Loucy (cell line): ENCODE data around the gene PITRM1.

Source experiments
- H2AFZ ChIP-seq: fragments of 200-600 bp; sonication (generic); 2 replicates; pipeline ENCODE4 v1.6.0; 2016; ENCODE audit warnings: antibody characterized with exemption, mild to moderate bottlenecking, low read length, moderate library complexity
- H3F3A ChIP-seq: fragments of 200-600 bp; 2 replicates; pipeline ENCODE4 v1.6.0; 2016; ENCODE audit warnings: antibody characterized with exemption, low read depth, mild to moderate bottlenecking
- H3K27me3 ChIP-seq: fragments of 200-600 bp; sonication (generic); 2 replicates; pipeline ENCODE4 v1.6.1; 2014; ENCODE audit warnings: low read length, mild to moderate bottlenecking; ENCODE audit not compliant: insufficient read depth, poor library complexity, severe bottlenecking
- H3K36me3 ChIP-seq: fragments of 200-600 bp; sonication (generic); 2 replicates; pipeline ENCODE4 v1.6.1; 2016; ENCODE audit warnings: low read length; ENCODE audit not compliant: insufficient read depth
- H3K4me1 ChIP-seq: fragments of 200-600 bp; sonication (generic); 2 replicates; pipeline ENCODE4 v1.5.1; 2014; ENCODE audit warnings: low read length, mild to moderate bottlenecking; ENCODE audit not compliant: insufficient read depth, poor library complexity, severe bottlenecking
- H3K4me2 ChIP-seq: fragments of 200-600 bp; sonication (generic); 2 replicates; pipeline ENCODE4 v1.6.0; 2014; ENCODE audit warnings: antibody characterized with exemption, low read length, low read depth, mild to moderate bottlenecking; ENCODE audit not compliant: poor library complexity, severe bottlenecking
- H3K4me3 ChIP-seq: fragments of 200-600 bp; sonication (generic); 2 replicates; pipeline ENCODE4 v1.5.1; 2014; ENCODE audit warnings: low read length, mild to moderate bottlenecking, mixed read lengths; ENCODE audit not compliant: poor library complexity, severe bottlenecking
- H3K79me2 ChIP-seq: fragments of 200-600 bp; sonication (generic); 2 replicates; pipeline ENCODE4 v1.6.1; 2014; ENCODE audit warnings: low read length; ENCODE audit not compliant: insufficient read depth
- H3K9ac ChIP-seq: fragments of 200-600 bp; sonication (generic); 2 replicates; pipeline ENCODE4 v1.6.0; 2014; ENCODE audit warnings: mild to moderate bottlenecking, low read depth, low read length, moderate library complexity; ENCODE audit not compliant: poor library complexity, severe bottlenecking
- H3K9me2 ChIP-seq: fragments of 200-600 bp; sonication (generic); replicated peaks from 2 replicates; pipeline ENCODE4 v1.6.1; 2016; ENCODE audit warnings: low read depth, low read length, mixed read lengths
- H3K9me3 ChIP-seq: fragments of 200-600 bp; sonication (generic); 2 replicates; pipeline ENCODE4 v1.6.1; 2014; ENCODE audit warnings: mild to moderate bottlenecking, antibody characterized with exemption, low read length, low read depth; ENCODE audit not compliant: insufficient read depth
- H4K20me1 ChIP-seq: fragments of 200-600 bp; sonication (generic); 2 replicates; pipeline ENCODE4 v1.6.0; 2014; ENCODE audit warnings: antibody characterized with exemption, low read length, mild to moderate bottlenecking; ENCODE audit not compliant: insufficient read depth, poor library complexity, severe bottlenecking
- CTCF ChIP-seq: fragments of 200-600 bp; sonication (generic); conservative IDR thresholded peaks from 2 replicates; pipeline ENCODE4 v1.5.1; 2014; ENCODE audit warnings: mild to moderate bottlenecking, antibody characterized with exemption, low read length
- EZH2phosphoT487 ChIP-seq: fragments of 200-600 bp; IDR thresholded peaks from 2 replicates; pipeline ENCODE4 v1.6.1; 2018; ENCODE audit warnings: antibody characterized with exemption, mild to moderate bottlenecking, moderate library complexity, borderline replicate concordance

The PITRM1 gene

GRCh38 chr10:3152566-3152935 is 20.0 kb downstream of the PITRM1 start:
- H3K9ac ChIP-seq: no peak overlapping the region
- H2AFZ ChIP-seq: no peak overlapping the region
- H3K9me2 ChIP-seq: no peaks in the 10 kb centered on the region
- no peaks in the 10 kb centered on the region for H3K27me3 ChIP-seq
- no peak for TF ChIP-seq CTCF
- no peak for TF ChIP-seq EZH2phosphoT487
- no peaks in the 10 kb centered on the region for H3K4me1 ChIP-seq
- H4K20me1 ChIP-seq: no peaks in the 10 kb centered on the region
- no peaks in the 10 kb centered on the region for H3K9me3 ChIP-seq
- no peaks in the 10 kb centered on the region for H3F3A ChIP-seq
- H3K4me2 ChIP-seq: no peak overlapping the region
- H3K79me2 ChIP-seq: no peaks in the 10 kb centered on the region
- H3K36me3 ChIP-seq: peaks cover 60% of the 10 kb centered on the region; the same call in 1 of the 2 replicates
- H3K4me3 ChIP-seq: no peak overlapping the region

GRCh38 chr10:3151889-3152565 is 20.6 kb downstream of the PITRM1 start:
- H3K4me3 ChIP-seq: no peak overlapping the region
- TF ChIP-seq EZH2phosphoT487 (no peak), CTCF (no peak)
- no peak overlapping the region for H2AFZ ChIP-seq
- H3K9me3 ChIP-seq: no peaks in the 10 kb centered on the region
- no peaks in the 10 kb centered on the region for H3F3A ChIP-seq
- H3K36me3 ChIP-seq: peaks cover 63% of the 10 kb centered on the region; the same call in 1 of the 2 replicates
- no peaks in the 10 kb centered on the region for H3K9me2 ChIP-seq
- no peaks in the 10 kb centered on the region for H3K79me2 ChIP-seq
- no peaks in the 10 kb centered on the region for H4K20me1 ChIP-seq
- H3K9ac ChIP-seq: no peak overlapping the region
- H3K4me2 ChIP-seq: no peak overlapping the region
- H3K27me3 ChIP-seq: no peaks in the 10 kb centered on the region
- no peaks in the 10 kb centered on the region for H3K4me1 ChIP-seq

GRCh38 chr10:3150961-3151360 is 21.6 kb downstream of the PITRM1 start:
- Histone ChIP-seq H3F3A (no peaks in the 10 kb centered on the region), H3K4me1 (no peaks in the 10 kb centered on the region), H3K9me2 (no peaks in the 10 kb centered on the region), H3K9ac (no peak overlapping the region), H2AFZ (no peak overlapping the region), H3K36me3 (peaks cover 63% of the 10 kb centered on the region; the same call in 1 of the 2 replicates), H3K4me3 (no peak overlapping the region), H3K4me2 (no peak overlapping the region), H3K79me2 (no peaks in the 10 kb centered on the region), H4K20me1 (no peaks in the 10 kb centered on the region), H3K9me3 (no peaks in the 10 kb centered on the region), H3K27me3 (no peaks in the 10 kb centered on the region)
- no peak for TF ChIP-seq EZH2phosphoT487
- no peak for TF ChIP-seq CTCF
